HG02678 (cell line): ENCODE data around the gene SYTL3.

ENCODE experiments used
- ATAC-seq: cut with Tn5 transposase; IDR thresholded peaks from one replicate; pipeline ENCODE4 v1.9.1; 2021; ENCODE audit warnings: mild to moderate bottlenecking, moderate library complexity; ENCODE audit not compliant: unreplicated experiment

The SYTL3 gene

GRCh38 chr6:158769771-158770432 lies 120.0 kb downstream of the SYTL3 start:
- ATAC-seq = no peak

- no peak for ATAC-seq
These were observed 120.9 kb downstream of the SYTL3 start for GRCh38 chr6:158770533-158771330.

- ATAC-seq = no peak
These were observed 121.7 kb downstream of the SYTL3 start for GRCh38 chr6:158771399-158772152.

GRCh38 chr6:158772172-158772571 lies 122.3 kb downstream of the SYTL3 start:
- ATAC-seq = no peak

- ATAC-seq = no peak
These were observed 123.1 kb downstream of the SYTL3 start for GRCh38 chr6:158772851-158773371.

- ATAC-seq = no peak
These were observed 124.0 kb downstream of the SYTL3 start for GRCh38 chr6:158773581-158774449.

- ATAC-seq = no peak
These were observed 125.0 kb downstream of the SYTL3 start for GRCh38 chr6:158774717-158775449.

GRCh38 chr6:158775832-158776231 lies 126.0 kb downstream of the SYTL3 start:
- ATAC-seq = no peak

GRCh38 chr6:158776737-158777136 lies 126.9 kb downstream of the SYTL3 start:
- ATAC-seq = no peak

- ATAC-seq = no peak
These were observed 127.7 kb downstream of the SYTL3 start for GRCh38 chr6:158777510-158777909.

- ATAC-seq = no peak
These were observed 128.2 kb downstream of the SYTL3 start for GRCh38 chr6:158778005-158778527.

GRCh38 chr6:158780246-158780884 lies 130.5 kb downstream of the SYTL3 start:
- ATAC-seq = no peak

GRCh38 chr6:158780988-158781691 lies 131.3 kb downstream of the SYTL3 start:
- no peak for ATAC-seq

GRCh38 chr6:158781692-158782373 lies 132.0 kb downstream of the SYTL3 start:
- ATAC-seq = no peak

- ATAC-seq = no peak
These were observed 132.7 kb downstream of the SYTL3 start for GRCh38 chr6:158782432-158783166.

- no peak for ATAC-seq
These were observed 133.3 kb downstream of the SYTL3 start for GRCh38 chr6:158783167-158783450.

- ATAC-seq = no peak
These were observed 134.0 kb downstream of the SYTL3 start for GRCh38 chr6:158783851-158784250.
